ENCODE measurements around the gene NKPD1.

- TF ChIP-seq POLR2A (IDR thresholded peaks at IDR 0.05; ENCODE audit: low read depth, low read length) (no peak), POLR2AphosphoS5 (IDR thresholded peaks at IDR 0.05; ENCODE audit: low read depth, low read length) (no peak), TAF1 (IDR thresholded peaks at IDR 0.05; ENCODE audit: low read depth, low read length) (no peak), POU2F2 (IDR thresholded peaks at IDR 0.05; ENCODE audit: low read depth, low read length) (no peak), SPI1 (IDR thresholded peaks at IDR 0.05; ENCODE audit: low read depth, low read length) (no peak)
Measured at GRCh38 chr19:45180936-45181335, 20.2 kb upstream of the NKPD1 start.

Data from GM12891 (cell line).